Measurements from ENCODE around the gene JAK1. TPM values are rescaled to one million over a fixed set of nuclear protein-coding genes. Genes with fewer than 3 reads are reported as not detected.

JAK1 gene
- total and polyA plus RNA-seq, 3 donors from 2014 or later, result 100 to 142 (median 117) TPM

GRCh38 chr1:64896551-64896950 lies 69.8 kb downstream of the JAK1 start:
- Histone ChIP-seq H3K9me3 (no peaks in the 10 kb centered on the region), H3K27me3 (no peaks in the 10 kb centered on the region), H3K36me3 (ENCODE audit: low read depth, missing control alignments) (no peaks in the 10 kb centered on the region), H3K4me1 (peaks cover 22% of the 10 kb centered on the region), H3K4me3 (no peak overlapping the region), H3K27ac (peak overlapping the region in 1 of 2 donors; percentile 11)
- 71 to 81% methylated on average over 8 of the region's 8 CpGs for WGBS, 2 donors
- no peak for DNase-seq
- TF ChIP-seq CTCF (IDR thresholded peaks at IDR 0.05) (no peak), POLR2A (IDR thresholded peaks at IDR 0.05) (no peak)
- intact Hi-C loops (cut with DNase I; ENCODE audit: low total_unique reads), result no loop called here

- DNase-seq, result no peak
- H3K27ac ChIP-seq, result no peak overlapping the region
- peaks cover 33% of the 10 kb centered on the region for H3K4me1 ChIP-seq
- H3K27me3 ChIP-seq, result no peaks in the 10 kb centered on the region
- no peaks in the 10 kb centered on the region for H3K36me3 ChIP-seq (ENCODE audit: low read depth, missing control alignments)
- no peak overlapping the region for H3K4me3 ChIP-seq
- H3K9me3 ChIP-seq, result no peaks in the 10 kb centered on the region
- intact Hi-C loops (cut with DNase I; ENCODE audit: low total_unique reads), result no loop called here
- no peak for TF ChIP-seq CTCF (IDR thresholded peaks at IDR 0.05)
- TF ChIP-seq POLR2A (IDR thresholded peaks at IDR 0.05), result no peak
- WGBS, 2 donors, result 93 to 95% methylated on average over 2 of the region's 2 CpGs
Observed at GRCh38 chr1:64895500-64895899, 70.8 kb downstream of the JAK1 start.

DNA sequence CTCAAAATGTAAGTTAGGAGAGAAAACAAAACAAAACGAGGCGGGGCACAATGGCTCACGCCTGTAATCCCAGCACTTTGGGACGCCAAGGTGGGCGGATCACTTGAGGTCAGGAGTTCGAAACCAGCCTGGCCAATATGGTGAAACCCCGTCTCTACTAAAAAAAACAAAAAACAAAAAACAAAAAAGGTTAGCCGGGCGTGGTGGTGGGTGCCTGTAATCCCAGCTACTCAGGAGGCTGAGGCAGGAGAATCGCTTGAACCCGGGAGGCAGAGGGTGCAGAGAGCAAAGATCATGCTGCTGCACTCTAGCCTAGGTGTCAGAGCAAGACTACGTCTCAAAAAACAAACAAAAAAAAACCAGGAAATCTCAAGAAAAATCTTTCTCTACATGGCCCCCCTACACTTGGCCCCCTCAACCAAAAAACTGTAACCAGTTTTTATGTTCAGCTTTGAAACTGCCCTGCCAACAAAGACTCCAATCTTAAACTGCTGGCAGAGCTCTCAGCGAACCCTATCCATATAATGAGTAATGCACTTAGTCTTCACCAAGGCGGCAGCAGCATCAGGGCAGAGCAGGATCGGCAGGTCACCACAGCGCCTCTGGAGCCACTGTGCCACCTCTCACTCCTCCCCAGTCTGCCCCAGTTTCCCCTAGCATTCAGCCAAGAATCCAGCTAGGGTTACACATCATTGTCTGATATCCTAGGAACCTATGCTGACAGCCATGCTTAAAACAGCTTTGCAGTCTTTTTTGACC lies 71.7 kb downstream of the JAK1 start:
- Histone ChIP-seq H3K4me3 (no peak overlapping the region), H3K4me1 (peaks cover 35% of the 10 kb centered on the region), H3K27me3 (no peaks in the 10 kb centered on the region), H3K9me3 (no peaks in the 10 kb centered on the region), H3K27ac (no peak overlapping the region), H3K36me3 (ENCODE audit: low read depth, missing control alignments) (no peaks in the 10 kb centered on the region)
- intact Hi-C loops (cut with DNase I; ENCODE audit: low total_unique reads), result no loop called here
- no peak for DNase-seq
- TF ChIP-seq POLR2A (IDR thresholded peaks at IDR 0.05) (no peak), CTCF (IDR thresholded peaks at IDR 0.05) (no peak)
- WGBS, 2 donors, result 91 to 94% methylated on average over 16 of the region's 16 CpGs

DNA sequence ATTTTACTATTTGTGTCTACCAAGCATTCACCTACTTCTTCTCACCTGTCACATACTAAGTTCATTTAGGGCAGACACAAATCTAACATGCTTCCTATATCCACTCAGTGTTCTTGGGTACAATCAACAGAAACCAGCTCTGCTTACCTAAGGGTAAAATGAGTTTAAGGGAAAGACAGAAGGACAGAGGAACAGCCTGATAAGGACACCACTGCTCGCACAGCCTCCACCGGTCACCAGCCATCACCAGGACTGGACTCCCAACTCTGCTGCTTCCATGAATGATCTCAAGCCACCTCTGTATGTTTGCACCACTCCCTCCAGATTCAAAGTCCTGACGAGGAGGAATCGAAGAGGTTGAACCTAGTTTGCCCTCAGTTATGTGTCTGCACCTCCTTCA lies 72.4 kb downstream of the JAK1 start:
- H3K4me1 ChIP-seq, result peaks cover 38% of the 10 kb centered on the region
- H3K27ac ChIP-seq, result no peak overlapping the region
- intact Hi-C loops (cut with DNase I; ENCODE audit: low total_unique reads), result no loop called here
- DNase-seq, result no peak
- WGBS, 2 donors, result 90 to 95% methylated on average over 4 of the region's 4 CpGs
- no peak overlapping the region for H3K4me3 ChIP-seq
- no peaks in the 10 kb centered on the region for H3K36me3 ChIP-seq (ENCODE audit: low read depth, missing control alignments)
- H3K27me3 ChIP-seq, result no peaks in the 10 kb centered on the region
- no peaks in the 10 kb centered on the region for H3K9me3 ChIP-seq
- TF ChIP-seq POLR2A (IDR thresholded peaks at IDR 0.05) (no peak), CTCF (IDR thresholded peaks at IDR 0.05) (no peak)
